SHP77 (cell line): Measurements from ENCODE around the gene RNPEPL1.
A peak's percentile ranks its signal among the peaks of the same experiment; 100 is the strongest.
"Not testable (repeated sequence)": the region's sequence is repeated elsewhere in the genome, so short reads cannot be mapped to it uniquely, and the experiment has no call there.

Experiments
- DNase-seq, 2 experiments: peaks; one replicate each; lab custom pipeline; 2025; lab: John Stamatoyannopoulos, UW

The RNPEPL1 gene

DNA sequence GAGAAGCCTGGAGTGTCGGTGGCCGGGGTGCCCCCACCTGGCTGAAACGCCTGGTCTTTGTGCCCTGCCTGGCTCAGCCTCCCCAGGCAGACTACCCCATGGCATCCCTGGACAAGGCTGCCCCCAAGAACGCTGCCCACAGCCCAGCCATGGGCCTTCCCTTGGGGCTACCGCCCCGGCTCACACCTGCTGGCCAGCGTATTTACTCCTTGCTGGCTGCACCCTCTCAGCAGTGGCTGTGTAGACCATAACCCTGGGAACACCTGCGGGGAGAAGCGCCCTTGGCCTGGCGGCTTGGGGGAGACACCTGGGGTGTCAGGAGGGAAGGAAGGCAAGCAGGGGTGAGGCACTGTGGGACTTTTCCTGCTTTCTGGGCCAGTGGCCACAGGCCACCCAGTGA lies 35.6 kb downstream of the RNPEPL1 start:
- DNase-seq: no peak

GRCh38 chr2:240604291-240604938 lies 36.1 kb downstream of the RNPEPL1 start:
- peak; percentile 81 to 88 for DNase-seq

DNA sequence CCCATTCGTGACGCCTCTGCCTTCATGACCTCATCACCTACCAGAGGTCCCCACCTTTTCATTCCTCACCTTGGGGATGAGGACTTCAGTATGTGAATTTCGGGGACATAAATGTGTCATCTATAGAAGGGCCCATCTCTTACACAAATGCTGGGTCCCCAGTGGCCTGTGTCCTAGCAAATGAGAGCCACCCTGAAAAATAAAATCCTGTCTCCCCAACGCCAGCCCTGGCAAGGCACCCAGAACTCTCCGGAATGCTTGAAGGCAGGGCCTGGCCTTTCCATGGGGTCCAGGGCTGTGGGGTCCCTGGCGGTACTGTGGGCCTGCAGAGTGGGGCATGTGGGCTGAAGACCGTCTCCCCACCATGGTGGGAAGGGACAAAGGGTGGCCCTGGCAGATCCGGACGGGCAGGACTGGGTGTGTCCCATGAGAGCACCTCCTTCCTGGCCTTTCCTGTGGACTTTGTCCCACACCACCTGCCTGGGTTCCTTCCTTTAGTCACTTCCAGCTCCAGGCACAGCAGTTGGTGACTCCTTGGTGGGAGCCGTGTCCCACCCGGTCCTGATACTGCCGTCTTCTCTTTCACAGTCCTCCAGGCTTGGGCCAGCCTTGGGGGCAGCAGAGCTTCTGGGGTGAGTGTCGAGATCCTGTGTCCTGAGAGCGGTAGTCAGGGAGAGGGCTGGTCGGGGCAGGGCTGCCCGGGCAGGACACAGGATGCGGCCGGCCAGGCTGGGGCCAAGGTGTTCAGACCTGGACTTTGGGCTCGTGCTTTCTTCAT lies 36.8 kb downstream of the RNPEPL1 start:
- no peak for DNase-seq

GRCh38 chr2:240605867-240606743 lies 37.8 kb downstream of the RNPEPL1 start:
- no peak for DNase-seq

GRCh38 chr2:240611601-240612210 lies 43.4 kb downstream of the RNPEPL1 start:
- no peak for DNase-seq

DNA sequence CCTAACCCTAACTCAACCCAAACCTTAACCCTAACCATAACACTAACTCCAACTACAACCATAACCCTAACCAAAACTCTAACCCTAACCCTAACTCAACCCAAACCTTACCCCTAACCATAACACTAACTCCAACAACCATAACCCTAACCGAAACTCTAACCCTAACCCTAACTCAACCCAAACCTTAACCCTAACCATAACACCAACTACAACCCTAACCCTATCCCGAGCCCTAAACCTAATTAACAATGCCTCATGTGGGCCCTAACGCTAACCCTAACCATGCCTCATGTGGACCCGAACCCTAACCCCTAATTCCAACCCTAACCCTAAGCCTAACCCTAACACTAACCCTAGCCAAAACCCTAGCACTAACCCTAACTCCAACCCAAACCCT lies 45.5 kb downstream of the RNPEPL1 start:
- DNase-seq: no peak

- DNase-seq: no peak
These were observed 46.1 kb downstream of the RNPEPL1 start for GRCh38 chr2:240614391-240614790.

DNA sequence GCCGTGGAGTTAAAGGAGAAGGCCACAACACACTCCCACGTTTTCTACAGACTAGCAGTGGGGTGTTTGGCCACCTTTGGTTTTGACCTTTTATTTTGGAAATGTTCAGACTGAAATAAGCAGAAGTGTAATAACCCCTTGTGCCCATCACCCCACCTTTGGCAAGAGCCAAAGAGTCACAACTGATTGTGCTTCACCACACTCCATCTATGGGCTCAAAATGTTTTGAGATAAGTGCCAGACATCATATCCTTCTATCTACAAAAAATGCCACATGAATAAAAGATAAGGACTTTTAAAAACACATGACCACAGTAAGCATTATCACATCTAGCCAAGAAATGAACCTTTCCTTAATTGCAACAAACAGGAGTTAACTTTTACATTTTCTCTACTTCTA lies 47.1 kb downstream of the RNPEPL1 start:
- no peak for DNase-seq

DNA sequence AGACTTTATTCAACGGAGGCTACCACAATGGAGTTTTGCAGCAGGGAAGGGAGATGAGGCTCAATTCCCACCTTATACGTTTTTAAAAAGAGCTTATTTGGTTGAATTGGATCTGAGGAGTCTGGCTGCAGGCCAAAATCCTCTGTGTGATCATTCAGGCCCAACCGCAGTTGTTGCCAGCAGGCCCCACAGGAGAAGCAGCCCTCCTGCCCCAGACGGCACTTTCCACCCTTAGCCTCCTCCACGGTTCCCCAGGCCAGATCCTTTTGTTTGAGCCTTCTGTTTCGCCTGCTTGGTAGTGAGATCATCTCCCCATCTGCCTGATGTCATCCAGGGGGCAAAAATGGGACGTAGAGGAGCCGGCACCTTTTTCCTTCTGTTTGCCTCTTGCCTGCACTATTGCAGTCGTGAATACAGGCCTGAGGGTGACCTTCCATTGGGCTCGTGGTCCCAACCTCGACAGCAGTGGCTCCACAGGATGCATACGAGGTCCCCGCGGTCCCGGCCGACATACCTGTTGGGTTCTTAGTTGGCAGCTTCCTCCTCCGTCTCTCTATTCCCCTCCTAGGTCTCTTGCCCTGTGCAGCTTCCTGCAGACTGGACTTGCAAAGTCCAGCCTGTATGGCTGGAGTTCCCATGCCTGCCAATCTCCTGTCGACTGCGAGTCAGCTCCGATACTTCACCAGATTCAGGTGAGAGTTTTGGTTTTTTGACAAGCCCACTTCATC lies 47.7 kb downstream of the RNPEPL1 start:
- DNase-seq: peak in 1 of 2 experiments; percentile 9

DNA sequence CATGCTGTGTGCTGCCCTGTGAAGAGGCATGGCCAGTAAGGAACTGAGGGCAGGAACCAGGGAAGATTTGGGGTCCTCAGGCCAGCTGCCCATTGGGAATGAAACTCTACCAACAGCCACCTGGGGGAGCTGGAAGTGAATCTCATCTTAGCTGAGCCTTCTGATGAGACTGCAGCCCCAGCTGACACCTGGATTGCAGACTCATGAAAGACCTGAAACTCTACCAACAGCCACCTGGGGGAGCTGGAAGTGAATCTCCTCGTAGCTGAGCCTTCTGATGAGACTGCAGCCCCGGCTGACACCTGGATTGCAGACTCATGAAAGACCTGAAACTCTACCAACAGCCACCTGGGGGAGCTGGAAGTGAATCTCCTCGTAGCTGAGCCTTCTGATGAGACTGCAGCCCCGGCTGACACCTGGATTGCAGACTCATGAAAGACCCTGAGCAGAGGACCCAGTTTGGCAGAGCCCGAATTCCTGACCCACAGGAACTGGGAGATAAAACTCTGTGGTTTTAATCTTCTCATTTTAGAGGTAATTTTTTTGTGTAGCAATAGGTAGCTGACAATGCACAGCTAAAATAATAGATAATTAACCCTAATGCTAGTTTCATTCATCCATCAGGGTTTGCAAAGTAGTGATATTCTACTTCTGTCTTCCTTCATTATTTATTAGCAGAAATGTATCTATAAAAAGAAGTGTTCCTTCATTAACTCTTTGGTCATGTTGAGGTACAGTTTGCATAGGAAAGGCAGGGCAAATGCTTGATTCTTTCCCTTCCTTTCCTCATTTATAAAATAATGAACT lies 48.8 kb downstream of the RNPEPL1 start:
- not testable (repeated sequence) for DNase-seq

DNA sequence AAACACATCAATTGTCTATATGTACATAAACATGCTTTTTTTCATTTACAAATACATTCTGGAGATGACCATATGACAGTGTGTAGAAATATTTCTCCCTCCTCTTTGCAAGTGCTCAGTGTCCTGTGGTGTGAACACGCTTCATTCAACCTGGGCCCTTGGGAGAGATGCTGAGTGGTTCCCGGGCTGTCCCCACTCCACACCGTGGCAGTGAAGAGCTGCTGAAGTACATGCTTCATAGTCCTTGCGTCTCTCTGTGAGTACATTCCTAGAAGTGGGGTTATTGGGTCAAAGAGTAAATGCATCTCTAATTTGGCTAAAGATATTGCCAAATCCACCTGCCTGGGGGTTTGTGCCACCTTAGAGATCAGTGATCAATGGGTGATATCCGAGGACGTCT lies 50.5 kb downstream of the RNPEPL1 start:
- DNase-seq: no peak

DNA sequence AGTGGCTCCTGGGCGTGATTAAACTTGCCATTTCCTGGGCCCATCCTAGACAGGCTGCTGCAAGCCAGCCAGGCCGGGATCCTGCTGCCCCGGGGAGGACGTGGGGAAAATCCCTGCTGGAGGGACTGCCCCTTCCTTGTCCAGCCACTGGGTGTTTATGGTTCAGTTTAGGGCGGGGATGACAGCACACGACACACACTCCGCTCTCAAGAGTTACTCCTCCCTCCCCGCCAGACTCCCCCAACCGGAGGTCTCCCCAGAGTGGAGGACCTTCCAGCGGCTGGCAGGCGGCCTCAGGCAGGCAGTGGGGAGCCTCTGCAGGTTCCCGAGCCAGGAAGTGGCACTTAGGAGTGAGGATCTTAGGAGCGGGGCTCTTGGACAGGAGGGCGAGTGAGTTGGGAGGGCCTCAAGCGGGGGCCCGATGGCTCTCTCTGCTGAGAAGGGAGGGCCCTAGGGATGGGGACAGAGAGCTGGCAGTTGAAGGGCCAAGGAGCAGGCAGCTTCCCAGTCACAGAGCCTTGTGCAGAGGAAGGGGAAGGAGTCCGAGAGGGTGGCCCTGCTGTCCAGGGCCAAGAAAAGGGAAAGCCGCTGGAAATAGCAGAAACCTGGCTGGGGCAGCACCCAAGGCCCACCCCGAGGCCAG lies 51.3 kb downstream of the RNPEPL1 start:
- no peak for DNase-seq

DNA sequence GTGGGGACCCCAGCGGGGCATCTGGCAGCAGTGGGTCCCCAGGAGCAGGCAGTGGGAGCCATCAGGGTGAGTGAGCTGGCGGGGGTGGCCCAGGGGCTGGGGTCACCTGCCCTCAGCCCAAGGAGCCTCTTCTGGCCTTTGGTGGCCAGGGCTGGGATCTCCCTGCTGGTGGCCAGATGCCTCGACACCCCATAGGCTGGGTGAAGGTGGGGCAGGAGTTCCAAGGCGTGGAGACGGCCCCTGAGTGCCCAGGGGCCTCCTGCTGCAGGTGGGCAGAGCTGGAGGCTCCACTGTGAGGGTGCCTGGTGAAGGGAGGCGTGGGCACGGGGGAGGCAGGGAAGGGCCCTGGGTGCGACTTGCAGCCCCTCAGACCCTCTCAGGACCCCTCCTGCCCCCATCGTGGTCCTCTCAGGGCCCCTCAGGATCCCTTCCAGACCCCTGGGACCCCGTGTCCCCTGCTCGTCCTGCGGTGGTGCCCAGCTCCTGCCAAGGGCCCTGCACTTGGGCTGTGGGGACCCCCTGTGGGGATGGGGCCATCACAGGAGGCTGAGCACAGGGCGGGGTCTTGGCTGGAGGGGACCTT lies 52.0 kb downstream of the RNPEPL1 start:
- DNase-seq: no peak

DNA sequence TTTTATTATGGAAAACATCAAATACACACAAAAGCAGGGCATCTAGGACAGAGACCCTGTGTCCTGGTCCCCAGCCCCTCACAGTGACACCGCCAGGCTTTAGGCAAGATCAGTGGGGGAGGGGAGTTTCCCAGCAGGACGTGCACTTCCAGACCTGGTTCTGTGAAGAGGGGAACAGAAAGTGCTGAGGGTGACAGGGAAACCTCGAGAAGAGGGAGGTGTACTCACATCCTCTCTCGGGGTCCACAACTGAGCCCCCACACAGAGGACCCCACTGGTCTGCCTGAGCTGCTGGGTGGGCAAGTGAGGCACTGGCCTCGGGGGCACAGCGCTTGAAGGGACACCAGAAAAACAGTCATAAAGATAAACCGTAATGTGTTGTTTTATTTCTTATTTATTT lies 52.6 kb downstream of the RNPEPL1 start:
- DNase-seq: no peak

DNA sequence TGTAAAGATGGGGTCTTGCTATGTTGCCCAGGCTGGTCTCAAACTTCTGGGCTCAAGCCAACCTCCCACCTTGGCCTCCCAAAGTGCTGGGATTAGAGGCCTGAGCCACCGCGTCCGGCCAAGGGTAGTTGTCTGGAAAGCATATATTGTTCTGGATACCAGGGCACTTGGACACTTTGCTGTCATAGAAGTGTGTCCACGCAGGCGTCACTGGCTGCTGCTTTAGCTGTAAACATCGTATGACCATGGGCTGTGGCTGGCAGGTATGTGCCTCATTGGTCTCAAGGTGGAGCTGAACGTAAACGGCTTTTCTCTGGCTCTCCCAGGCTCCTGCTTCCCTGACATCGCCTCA lies 53.8 kb downstream of the RNPEPL1 start:
- no peak for DNase-seq

DNA sequence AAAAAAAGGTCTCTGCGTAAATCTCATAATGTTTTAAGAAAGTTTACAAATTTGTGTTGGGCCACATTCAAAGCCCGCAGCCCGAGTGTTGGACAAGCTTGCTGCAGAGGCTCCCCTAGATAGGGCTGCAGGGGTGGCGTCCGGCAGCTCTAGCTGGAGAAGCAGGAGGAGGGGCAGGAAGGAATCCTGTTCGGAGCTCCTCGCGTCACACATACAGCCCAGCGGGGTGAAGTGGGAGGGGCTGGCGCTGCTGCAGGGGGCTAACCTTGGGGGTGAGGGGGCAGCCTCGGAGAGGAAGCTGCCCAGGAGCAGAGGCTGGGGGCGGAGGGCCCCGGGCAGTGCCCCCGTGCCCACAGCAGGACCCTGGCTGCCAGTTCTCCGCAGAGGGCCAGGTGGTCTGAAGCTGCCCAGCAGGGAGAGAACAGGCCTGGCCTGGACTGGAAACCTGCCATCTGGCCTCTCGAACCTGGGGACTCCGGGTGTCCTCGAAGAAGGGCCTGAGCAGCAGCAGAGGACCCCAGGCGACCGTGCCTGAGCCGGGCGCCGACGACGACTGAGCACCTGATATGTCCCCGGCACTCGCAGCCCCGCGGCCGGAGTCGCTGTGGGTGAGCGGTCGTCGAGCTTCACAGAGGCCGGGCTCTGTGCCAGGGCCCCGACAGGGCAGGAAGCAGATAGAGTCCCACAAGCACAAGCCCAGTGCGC lies 54.4 kb downstream of the RNPEPL1 start:
- peak in 1 of 2 experiments; percentile 49 for DNase-seq

GRCh38 chr2:240623531-240624010 lies 55.3 kb downstream of the RNPEPL1 start:
- DNase-seq: no peak

DNA sequence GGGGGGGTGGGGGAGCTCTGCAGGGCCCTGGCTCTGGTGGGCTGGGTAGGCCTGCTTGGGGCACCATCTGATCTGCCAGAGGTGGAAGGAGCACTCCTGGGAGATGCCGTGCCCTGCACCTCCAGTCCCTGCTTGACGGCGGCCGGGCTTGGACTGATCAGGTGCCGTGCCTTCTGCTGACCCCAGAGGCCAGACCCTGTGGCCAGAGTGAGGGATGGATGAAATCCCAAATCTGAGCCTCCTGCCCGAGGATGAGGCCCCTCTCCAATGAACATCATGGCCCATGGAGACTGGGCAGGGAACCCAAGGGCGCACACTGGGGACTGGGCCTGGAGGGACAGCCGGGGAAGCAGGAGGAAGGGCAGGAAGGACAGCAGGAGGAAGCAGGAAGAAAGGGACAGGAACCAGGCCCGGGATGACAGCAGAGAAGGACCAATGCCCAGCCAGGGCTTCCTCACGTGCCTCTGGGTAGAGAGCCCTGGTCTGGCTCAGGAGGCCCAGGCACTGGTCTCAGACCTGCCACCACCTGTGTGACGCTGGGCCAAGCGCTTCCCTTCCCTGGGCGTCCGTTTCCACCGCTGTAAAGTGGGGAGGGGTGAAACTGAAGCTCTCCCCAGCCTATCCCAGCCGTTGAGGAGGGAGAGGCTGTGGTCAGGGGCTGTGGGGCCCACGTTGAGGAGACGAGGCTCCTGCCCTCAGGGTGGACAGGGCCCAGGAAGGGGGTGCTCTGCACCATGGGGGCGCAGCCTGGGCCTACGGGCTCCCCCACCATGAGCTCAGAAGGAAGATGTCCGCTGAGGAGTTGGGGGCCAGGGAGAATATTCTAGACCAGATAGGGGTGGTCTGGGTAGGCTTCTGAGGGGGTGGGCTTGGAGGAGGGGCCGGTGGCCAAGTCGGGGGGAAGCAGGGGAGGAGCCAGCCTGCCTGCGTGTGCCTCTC lies 56.0 kb downstream of the RNPEPL1 start:
- DNase-seq: no peak
